DMS 273 treated with DMSO at 0.1 percent for 48 hours (cell line): ENCODE data around the gene KLHL6.

Source experiments
- DNase-seq: peaks from one replicate; lab custom pipeline; 2025; lab: John Stamatoyannopoulos, UW

KLHL6 gene

DNA sequence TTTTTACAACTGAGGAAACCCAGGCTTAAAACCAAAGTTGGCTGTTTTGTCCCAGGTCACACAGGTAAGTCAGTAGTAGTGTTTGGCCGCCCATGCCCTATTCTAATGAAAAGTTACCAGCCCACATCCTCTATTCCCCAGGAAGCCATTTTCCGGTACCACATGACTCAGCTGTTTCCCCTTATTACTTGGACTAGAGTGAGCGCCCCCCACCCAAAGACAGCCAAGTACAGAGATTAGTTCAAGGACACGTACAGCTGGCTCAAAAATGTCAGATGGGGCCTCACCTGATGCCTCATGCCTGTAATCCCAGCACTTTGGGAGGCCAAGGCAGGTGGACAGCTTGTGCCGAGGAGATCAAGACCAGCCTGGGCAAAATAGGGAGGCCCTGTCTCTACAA is 8.5 kb upstream of the KLHL6 start:
- no peak for DNase-seq

DNA sequence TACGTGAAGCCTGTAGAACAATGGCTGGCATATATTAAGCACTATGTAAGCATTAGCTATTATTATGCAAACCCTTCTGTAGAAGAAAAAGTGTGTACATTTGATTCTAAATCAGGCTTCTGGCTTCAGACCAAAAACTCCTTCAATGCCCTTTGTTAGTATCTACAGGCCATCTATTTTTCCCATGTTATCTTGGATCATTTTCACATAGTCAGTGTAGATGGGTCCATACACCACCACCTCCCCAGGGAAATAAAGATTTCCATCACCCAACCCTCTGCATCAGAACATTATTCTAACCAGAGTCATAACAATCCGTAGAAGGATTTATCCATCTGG is 8.0 kb upstream of the KLHL6 start:
- no peak for DNase-seq

DNA sequence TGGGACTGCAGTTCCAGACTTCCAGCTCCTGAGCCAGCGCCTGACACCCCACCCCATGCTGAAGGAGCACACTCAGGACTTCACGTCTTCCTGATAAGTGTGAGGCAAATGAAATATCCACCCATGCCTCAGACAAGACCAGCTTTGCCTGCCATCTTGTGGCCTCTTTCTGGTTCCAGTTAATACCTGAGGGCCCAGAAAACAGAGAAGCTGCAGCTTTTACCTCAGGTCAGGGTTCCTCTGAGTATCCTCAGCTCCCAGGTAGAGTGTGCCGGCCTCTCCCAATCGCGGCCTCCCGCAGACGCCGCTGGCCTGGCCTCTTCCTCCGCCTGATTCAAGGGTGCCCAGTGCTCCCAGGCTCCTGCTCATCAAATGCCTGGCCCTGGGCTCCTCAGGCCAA is 5.1 kb upstream of the KLHL6 start:
- DNase-seq = no peak

DNA sequence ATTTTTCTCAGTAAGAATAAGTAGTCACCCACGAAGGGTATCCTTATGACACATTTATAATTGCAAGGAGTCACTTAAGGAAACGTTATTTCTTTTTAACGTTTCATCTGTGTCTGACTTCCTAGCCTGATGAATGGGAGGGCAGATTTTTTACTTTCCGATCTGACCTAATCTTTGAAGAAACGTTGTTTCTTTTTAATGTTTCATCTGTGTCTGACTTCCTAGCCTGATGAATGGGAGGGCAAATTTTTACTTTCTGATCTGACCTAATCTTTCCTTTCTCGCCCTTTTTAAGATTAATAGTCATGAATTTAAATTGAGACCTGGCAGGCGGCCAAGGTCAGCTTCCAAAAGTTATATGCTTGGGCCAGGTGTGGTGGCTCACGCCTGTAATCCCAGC is 3.0 kb upstream of the KLHL6 start:
- DNase-seq = no peak

DNA sequence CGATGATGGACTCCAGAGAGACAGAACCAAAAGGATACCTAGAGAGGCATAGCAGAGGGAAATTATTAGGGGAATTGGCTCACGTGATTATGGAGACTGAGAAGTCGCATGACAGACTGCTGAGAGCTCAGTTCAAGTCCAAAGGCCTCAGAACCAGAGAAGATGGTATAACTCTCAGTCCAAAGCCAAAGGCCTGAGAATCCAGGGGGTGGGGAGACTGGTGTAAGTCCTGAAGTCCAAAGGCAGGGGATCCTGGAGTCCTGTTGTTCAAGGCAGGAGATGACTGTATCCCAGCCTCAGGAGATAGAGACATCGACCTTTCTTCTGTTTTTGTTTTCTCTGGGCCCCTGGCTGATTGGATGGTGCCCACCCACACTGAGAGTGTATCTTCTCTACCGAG is 1.2 kb upstream of the KLHL6 start:
- DNase-seq = no peak

DNA sequence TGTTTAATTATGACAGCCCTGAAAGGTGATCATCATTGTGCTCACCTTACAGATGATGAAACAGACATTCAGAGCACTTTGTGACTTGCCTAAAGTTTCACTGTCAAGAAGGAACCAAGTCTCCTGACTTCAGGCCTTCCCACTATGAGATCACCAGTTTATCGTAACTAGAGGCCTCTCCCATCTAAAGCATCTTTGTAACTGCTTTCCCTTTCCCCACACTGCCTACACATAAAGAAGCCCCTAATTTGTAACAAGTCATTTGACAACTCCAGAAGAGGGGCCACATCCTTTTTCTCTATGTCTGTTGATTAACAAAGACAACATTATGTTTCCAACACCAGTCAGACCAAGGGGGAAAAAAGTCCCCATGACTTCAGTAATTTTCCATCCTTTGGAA is 1.1 kb downstream of the KLHL6 start:
- no peak for DNase-seq

DNA sequence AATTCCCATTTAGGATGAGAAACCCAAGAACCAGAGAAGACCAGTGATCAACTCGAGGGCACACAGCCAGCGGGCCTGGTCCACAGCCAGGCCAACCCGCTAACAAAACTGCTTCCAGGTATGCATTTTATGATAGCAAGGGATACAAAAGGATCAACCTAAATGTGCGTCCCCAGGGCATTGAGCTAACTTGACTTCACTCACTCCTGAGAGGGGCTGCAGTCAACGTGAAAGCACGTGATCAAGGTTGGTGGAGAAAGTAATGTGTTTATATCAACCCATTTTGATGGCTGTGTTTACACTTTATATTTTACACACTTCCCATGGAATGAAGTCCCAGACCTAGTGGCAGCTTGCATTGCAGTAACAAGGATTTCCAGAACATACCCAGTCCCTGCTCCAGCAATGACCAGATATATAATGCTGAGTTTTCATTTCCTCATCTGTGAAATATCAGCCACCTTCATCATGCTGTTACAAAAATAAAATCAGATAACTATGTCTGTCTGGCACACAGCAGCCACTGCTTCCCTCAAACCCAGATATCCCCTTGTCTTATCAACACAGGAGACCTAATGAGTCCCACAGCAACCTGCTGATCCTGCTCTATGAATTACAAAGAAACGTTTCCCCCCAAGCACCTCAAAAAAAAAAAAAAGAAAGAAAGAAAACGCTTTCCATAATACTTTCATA is 2.0 kb downstream of the KLHL6 start:
- DNase-seq = no peak

DNA sequence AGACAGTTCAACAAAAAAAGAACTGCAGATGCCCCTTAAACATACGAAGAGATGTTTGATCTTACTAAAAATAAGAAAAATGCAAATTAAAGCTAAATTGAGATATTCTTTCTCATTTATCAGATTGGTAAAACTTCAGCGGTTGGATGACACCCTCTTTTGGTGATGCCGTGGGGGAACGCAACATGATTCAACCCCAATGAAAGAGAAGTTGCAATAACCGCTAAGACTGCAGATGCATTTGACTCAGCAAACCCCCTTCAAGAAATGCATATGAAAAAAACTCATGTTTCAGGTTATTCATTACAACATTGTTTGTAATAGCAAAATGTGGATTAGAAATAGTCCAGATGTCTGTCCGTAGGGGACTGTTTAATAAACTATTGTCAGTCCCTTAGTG is 3.6 kb downstream of the KLHL6 start:
- DNase-seq = no peak

DNA sequence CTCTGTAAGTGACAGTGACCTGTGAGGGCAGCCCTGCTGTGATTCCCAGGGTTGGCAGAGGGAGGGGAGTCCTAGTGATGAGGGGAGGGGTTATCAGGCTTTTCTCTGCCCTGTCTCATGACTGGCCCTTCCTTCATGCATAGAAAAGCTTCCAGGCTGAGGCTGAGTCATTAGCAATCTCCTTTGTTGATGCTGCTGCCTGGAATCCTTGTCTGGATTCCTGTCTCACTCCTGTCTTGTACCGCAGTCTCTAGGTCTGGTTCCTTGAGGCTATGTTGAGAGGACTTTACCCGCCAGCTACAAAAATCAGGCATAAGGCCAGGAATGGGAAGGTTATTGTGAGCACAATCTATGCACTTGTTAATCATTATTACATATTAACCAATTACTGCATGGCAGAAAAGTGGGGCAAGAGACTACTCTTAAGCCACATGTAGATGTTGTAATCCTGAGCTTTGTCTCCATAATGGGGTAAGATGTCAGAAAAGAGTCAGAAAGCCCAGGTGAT is 7.2 kb downstream of the KLHL6 start:
- no peak for DNase-seq

DNA sequence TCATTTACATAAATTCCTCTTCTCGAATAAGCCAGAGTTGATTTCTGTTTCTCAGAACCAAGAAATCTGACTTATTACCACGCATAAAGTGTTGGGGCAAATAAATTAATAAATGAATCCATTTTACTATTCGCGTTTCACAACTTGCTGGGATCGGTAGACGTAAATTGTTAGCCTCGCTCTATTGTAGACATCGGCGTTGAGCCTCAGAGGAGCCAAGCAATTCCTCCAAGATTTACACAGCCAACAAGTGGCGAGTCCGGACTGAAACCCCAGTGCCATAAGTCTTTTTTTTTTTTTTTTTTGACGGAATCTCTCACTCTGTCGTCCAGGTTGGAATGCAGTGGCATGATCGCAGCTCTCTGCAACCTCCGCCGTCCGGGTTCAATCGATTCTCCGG is 8.9 kb downstream of the KLHL6 start:
- no peak for DNase-seq

DNA sequence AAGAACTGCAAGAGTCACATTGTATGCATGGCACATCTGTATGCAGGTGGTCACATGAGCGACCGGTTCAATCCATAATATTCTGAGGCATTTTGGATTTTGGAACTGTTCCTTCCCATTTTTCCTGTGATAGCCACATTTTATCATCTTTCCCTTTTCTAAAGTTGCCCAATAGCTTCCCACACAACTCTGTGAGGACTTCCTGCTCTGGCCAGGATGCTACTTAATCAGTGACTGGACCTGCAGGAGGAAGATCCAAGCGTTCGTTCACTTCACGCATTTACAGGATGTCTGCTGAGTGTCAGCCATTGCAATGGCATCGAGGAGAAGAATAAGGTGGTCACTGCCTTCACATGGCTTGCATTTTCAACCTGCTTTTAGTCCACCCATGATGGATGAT is 9.8 kb downstream of the KLHL6 start:
- no peak for DNase-seq

DNA sequence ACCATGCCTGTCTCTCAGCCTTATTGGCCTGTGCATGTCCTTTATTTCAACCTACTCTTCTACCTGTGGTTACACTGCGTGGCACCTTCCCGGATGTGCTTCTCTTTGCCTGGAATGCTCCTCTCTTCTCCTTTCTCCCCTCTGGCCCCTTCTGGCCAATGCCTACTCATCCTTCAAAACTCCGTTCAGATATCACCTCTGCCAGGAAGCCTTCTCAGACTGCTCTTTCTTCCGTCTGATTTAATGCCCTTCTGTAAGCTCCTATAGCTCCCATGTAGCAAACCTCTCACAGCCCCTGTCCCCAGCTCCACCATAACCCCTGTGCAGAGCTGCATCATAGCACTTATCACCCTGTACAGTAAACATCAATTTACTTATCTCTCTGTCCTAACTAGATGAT is 13.2 kb downstream of the KLHL6 start:
- DNase-seq = no peak

DNA sequence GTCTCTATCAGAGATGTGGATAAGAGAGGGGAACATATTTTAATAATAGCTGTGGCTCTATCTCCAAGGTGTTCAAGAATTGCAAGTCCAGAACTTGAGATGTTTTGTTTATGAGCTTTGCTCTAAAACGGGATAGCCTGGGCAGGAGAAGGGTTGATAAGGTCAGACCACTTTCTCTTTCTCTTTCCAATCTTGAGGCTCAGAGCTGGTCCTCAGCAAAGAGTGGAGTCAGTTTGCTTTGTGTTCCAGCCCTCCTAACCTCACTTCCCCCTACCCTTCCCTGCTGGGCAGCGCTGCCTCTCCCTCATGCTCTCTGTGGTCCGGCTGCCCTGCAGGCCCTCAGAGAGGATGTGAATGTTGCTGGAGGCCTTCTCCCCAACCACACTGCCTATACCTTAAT is 13.8 kb downstream of the KLHL6 start:
- no peak for DNase-seq

DNA sequence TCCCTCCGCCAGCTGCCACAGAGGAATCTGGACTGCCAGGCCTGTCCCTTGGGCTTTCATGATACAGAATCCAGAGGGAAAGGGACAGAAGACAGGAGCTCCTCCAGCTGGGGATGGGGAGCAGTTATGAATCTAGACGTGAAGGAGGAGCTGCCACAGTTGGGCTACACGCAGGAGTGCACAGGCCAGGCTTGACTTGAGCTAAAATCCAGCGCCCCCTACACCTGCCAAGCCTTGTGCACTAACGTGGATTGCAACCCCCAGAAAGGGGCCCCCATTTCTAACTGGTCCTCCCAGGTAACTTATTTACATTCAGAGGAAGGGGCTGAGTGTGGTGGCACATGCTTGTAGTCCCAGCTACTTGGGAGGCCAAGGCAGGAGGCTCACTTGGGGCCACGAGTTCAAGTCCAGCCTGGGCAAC is 14.3 kb downstream of the KLHL6 start:
- DNase-seq = no peak

DNA sequence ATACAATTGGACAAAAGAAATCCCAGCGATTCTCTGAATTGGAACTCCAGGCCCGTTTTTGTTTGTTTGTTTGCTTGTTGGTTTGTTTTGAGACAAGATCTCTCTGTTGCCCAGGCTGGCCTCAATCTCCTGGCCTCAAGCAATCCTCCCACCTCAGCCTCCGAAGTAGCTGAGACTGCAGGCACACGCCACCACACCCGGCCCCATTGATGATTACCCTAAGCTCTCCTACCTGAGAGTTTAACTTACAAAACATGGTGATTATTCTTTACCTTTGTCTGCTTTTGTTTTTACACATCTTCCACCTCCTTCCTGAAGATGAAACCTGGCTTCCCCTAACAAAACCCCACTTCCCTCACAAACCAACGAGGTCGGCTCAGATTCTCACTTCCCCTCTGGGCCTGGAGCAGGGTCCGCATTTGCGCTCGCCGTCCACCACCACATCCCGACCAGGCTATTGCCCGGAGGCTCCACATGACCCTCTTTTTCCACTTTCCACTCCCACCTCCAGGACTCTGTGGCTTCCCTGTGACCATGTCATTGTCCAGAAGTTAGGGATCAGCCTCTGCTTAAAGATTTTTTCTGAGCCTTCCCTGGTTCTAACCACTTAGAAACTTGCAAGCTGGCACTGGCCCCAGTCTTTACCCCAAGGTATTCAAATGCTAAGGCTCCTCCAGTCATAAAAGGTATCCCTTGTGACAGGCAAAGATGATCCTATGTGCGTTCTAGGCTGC is 14.8 kb downstream of the KLHL6 start:
- no peak for DNase-seq

DNA sequence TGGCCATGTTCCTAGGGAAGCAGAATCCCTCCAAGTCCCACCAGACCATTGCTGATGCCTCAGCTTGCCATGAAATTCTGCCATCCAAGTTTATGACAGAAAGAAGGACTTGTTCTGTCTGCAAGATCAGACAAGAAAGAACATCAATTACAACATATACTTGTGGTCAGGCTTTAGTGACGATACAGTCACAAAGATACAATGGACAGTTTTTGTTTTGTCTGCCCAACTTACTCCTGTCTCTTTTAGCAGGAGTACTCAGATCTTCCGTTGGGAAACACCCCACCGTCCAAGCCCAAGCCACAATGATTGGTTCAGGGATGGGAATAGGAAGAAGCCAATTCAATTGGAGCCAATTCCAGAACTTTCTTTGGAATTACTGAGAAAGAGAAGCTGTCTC is 15.7 kb downstream of the KLHL6 start:
- DNase-seq = no peak

DNA sequence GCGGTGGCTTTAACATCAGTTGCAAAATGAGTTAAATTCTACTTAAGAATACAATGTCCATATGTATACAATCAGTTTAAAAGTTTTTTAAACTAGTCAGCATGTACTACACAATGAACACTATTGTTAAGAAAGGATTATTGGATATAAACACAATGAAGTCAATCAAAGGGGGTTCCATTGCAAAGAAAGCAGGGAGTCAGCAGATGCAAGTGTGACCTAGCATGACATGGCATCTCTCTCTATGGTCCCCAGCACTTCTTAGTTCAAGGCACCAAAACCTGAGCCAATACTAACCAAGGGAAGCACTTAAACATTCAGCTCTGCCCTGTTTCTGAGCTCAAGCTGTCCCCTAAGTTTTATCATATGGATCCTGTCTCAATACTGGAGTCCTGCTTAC is 17.0 kb downstream of the KLHL6 start:
- no peak for DNase-seq

DNA sequence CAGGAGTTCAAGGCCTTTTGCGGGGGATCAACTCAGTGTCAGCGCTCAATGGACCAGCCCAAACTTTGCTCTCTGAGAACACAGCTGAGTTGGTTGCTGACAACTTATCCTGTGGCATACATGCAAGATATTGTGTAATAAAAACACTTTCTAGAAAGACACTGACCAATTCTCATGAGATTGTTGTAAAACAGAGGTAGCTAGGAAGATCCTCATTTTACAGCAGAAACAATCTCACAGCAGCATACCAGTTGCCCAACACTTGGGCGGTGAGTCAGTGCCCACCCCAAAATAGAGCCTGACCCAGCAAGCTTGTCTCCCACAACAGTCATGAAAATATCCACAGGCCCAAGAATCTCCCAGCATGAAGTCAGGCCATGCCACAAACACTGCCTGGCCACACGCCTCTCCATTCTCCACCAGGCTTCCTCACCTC is 18.2 kb downstream of the KLHL6 start:
- DNase-seq = no peak

DNA sequence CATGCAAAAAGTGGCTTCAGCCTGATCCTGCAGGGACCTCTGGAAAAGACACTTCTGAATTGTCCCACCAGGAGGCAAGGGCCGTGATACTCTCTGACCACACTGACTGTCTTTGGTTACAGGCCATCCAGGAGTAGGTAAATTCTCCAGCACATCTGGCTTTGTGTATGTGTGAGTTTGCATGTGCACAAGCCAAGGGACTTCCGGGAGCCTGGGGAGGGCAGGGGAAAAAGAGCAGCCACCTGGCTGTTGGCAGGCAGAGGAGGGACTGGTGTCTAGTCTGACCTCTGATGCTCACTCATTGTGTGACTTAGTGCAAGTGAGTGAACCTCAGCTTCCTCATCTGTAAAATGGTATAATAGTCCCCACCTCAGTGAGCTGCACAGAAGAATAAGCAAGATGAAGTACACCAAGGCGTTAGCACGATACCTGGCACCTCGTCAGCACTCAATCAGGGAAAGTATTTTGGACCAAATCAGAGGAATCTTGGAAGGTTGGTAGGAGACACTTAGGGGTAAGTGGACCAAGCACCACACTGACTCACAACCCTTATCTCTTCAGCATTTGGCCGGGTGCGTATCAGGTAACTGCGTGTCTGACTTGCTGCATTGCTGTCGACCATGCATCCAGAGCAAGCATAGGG is 19.1 kb downstream of the KLHL6 start:
- no peak for DNase-seq

DNA sequence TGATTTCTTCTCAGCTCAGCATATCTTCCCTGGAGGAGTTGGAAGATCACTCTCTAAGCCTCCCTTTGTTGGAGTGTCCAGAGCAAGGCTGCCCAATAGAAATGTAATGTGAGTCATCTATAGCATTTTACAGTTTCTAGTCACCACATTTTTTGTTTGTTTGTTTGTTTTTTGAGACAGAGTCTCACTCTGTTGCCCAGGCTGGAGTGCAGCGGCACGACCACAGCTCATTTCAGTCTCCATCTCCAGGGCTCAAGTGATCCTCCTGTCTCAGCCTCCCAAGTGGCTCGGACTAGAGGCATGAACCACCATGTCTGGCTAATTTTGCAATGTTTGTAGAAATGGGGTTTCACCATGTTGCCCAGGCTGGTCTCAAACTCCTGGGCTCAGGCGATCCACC is 21.3 kb downstream of the KLHL6 start:
- no peak for DNase-seq

DNA sequence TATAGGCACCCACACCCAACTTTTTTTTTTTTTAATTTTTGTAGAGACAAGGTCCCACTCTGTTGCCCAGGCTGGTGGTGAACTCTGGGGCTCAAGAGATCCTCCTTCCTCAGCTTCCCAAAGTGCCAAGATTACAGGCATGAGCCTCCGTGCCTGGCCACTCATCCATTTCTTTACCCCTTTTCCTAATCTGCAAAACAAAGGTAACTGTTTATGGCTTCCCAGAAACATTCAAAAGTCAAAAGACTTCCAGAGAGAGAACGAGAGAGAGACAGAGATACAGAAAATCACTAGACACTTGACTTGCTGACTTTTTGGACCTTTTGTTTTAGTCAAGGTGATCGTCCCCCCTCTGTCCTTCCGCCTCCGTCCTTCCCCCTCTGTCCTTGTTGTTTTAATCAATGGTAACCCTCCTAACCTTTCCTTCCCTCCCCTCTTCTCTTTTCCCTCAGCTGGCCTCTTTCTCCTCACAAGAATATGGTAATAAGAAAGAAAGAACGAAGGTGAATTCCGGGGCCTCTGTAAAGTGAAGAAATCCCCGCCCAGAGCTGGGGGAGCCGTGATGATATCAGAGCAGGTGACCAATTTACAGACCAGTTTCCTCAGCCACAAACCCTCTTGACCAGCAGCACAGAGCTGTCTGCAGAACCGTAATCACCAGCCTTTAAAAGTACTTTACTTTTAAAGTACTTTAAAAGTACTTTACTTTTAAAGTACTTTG is 21.9 kb downstream of the KLHL6 start:
- no peak for DNase-seq

DNA sequence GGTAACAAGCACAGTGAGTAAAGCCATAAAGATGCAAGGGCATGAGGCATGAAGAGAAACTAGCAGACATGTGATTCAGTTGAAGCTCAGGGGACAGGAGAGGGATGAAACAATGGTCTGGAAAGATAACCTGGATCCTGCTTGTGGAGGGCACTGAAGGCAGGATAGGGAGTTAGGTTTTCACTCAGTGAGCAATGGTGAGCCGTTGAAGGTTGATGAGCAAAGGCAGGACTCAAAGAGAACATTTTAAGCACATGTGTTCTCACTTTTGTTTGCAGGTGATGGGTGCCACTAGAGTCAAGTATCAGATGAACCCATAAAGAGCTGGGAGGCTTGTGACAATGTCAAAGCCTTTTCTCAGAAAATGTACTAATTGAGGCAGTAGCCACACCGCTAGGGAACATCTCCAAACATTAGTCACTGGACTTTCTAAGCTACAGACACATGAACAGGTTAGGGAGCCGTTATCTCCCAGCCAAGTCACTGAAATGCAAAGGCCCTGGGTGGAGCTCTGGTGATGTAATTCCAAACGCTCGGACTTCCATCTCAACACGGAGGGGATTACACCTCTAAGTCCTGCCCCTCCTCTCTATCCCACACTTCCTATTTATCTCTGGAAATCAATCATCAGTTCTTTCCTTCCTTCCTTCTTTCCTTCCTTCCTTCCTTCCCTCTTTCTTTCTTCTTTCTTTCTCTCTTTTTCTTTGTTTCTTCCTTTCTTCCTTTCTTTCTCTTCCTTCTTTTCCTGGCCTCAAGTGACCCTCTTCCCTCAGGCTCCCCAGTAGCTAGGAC is 22.7 kb downstream of the KLHL6 start:
- no peak for DNase-seq
